GM18909 (cell line): ENCODE measurements around the gene BCAM.
"Not testable (repeated sequence)": the region's sequence is repeated elsewhere in the genome, so short reads cannot be mapped to it uniquely, and the experiment has no call there.

ENCODE experiments used
- ATAC-seq: cut with Tn5 transposase; IDR thresholded peaks from one replicate; pipeline ENCODE4 v1.9.1; 2021; ENCODE audit warnings: mild to moderate bottlenecking; ENCODE audit not compliant: unreplicated experiment, poor library complexity

The BCAM gene

GRCh38 chr19:44808463-44809371 lies at the start of gene BCAM:
Gene BCAM (plus strand): TSS chr19:44809103. CDS start chr19:44809125, 22 bp downstream.
- no peak for ATAC-seq

- ATAC-seq, result no peak
Measured at GRCh38 chr19:44762038-44762437, 46.9 kb upstream of the BCAM start.

- no peak for ATAC-seq
Measured at GRCh38 chr19:44765033-44765948, 43.6 kb upstream of the BCAM start.

DNA sequence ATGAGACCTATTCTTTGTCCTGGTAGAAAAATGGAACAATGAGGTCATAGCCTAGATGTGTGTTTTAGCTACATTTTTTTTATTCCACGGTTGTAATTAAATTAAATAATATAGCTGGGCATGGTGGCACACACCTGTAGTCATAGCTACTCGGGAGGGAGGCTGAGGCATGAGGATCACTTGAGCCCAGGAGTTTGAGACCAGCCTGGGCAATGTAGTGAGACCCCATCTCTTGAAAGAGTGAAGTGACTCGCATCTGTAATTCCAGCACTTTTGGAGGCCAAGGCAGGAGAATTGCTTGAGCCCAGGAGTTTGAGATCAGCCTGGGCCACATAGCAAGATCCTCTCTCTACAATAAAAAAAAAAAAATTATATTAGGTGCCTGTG lies 43.0 kb upstream of the BCAM start:
- ATAC-seq, result no peak

DNA sequence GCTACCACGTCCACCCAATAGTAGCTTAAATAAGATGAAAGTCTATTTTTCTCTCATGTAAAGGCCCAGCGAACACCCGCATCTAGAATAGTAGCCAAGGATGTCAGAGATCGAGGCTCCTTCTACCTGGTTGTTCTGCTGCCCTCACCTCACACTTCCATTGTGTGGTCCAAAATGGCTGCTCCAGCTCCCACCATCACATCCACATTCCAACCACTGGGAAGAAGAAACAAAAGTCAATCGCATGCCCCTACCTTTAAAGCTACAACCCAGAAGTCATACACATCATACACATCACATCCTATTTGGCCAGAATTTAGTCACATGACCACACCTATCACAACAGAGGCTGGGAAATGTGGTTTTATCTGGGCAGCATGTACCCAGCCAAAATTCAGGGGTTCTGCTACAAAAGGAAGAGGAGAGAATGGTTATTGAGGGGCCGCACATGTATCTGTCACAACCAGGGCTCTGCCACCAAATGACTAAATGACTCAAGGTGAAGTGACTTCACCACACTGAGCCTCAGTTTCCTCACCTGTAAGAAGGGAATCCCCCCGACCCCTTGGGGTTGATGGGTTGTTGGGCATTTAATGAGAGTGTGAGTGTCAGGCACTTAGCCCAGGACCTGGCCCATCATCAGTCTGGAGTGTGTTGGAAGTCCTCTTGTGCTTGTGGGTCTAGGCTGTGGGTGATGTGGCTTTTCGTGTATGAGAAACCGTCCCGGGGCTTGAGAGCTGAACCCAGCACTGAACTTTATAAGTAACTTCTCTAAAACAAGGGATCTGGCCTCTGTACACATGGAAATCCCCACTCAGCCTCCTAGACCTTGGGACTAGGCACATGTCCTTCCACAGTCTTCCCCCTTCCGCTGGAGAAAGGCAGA lies 41.4 kb upstream of the BCAM start:
- ATAC-seq, result no peak

- ATAC-seq, result peak; percentile 96
Measured at GRCh38 chr19:44770550-44771257, 38.2 kb upstream of the BCAM start.

GRCh38 chr19:44772144-44772543 lies 36.8 kb upstream of the BCAM start:
- ATAC-seq, result not testable (repeated sequence)

- ATAC-seq, result no peak
Measured at GRCh38 chr19:44772959-44773358, 35.9 kb upstream of the BCAM start.

GRCh38 chr19:44775676-44776240 lies 33.1 kb upstream of the BCAM start:
- no peak for ATAC-seq

- ATAC-seq, result no peak
Measured at GRCh38 chr19:44776402-44777096, 32.4 kb upstream of the BCAM start.

- no peak for ATAC-seq
Measured at GRCh38 chr19:44777715-44778347, 31.1 kb upstream of the BCAM start, which contains the start of gene CBLC. Gene CBLC (plus strand): TSS chr19:44777890. CDS start chr19:44777932, 42 bp downstream.

DNA sequence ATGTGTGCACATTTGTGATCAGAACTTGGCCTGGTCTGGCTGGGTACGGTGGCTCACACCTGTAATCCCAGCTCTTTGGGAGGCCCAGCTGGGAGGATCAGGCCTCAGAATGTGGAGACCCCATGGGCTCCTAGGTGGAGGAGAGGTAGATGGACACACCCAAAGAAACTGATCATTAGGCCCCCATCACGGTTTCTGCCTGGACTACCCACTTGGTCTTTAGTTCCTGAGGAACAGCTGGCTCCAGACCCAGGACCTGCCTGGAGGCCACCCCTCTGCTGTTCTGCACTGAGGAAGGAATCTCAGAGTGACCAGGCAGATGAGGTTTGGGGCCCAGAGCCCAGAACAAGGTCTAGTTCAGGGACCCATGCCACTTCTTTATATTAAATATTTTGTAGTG lies 29.8 kb upstream of the BCAM start:
- no peak for ATAC-seq

DNA sequence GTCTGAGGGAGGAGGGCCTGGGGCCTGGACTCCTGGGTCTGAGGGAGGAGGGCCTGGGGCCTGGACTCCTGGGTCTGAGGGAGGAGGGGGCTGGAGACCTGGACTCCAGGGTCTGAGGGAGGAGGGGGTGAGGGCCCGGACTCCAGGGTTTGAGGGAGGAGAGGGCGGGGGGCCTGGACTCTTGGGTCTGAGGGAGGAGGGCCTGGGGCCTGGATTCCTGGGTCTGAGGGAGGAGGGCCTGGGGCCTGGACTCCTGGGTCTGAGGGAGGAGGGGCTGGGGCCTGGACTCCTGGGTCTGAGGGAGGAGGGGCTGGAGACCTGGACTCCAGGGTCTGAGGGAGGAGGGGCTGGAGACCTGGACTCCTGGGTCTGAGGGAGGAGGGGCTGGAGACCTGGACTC lies 27.2 kb upstream of the BCAM start:
- ATAC-seq, result not testable (repeated sequence)

- ATAC-seq, result no peak
Measured at GRCh38 chr19:44782729-44783128, 26.2 kb upstream of the BCAM start.

- no peak for ATAC-seq
Measured at GRCh38 chr19:44783545-44783944, 25.4 kb upstream of the BCAM start.

GRCh38 chr19:44785271-44785670 lies 23.6 kb upstream of the BCAM start:
- ATAC-seq, result no peak

DNA sequence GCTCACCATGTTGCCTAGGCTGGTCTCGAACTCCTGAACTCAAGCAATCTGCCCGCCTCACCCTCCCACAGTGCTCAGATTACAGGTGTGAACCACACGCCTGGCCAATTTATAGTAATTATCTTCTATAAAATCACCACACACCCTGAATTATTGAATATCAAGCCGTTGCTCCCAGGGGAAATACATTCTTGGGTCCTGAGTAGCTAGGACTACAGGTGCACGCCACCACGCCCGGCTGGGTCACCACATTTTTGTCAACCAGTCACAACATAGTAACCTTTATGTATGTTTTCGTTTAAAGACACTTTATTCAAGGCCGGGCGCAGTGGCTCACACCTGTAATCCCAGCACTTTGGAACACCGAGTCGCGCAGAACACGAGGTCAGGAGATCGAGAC lies 22.9 kb upstream of the BCAM start:
- no peak for ATAC-seq

- no peak for ATAC-seq
Measured at GRCh38 chr19:44788971-44789370, 19.9 kb upstream of the BCAM start.
